Osteocyte (in vitro differentiated cells): ENCODE results near the gene RNF212B. TPM values are rescaled to one million over a fixed set of nuclear protein-coding genes. Genes with fewer than 3 reads are reported as not detected.
"Not testable (repeated sequence)": the region's sequence is repeated elsewhere in the genome, so short reads cannot be mapped to it uniquely, and the experiment has no call there.

Experiments used
- DNase-seq: peaks from one replicate; pipeline ENCODE4 v3.0.0; 2021; ENCODE audit warnings: mixed read lengths; ENCODE audit not compliant: unreplicated experiment; ENCODE audit errors: extremely low spot score
- H3K27ac Mint-ChIP-seq: one replicate; pipeline ENCODE4 v1.8.0; 2021; ENCODE audit warnings: mild to moderate bottlenecking, mixed read lengths; ENCODE audit not compliant: unreplicated experiment
- H3K27me3 Mint-ChIP-seq: one replicate; pipeline ENCODE4 v1.8.0; 2021; ENCODE audit warnings: mixed read lengths; ENCODE audit not compliant: unreplicated experiment
- H3K36me3 Mint-ChIP-seq: one replicate; pipeline ENCODE4 v1.8.0; 2021; ENCODE audit warnings: mixed read lengths; ENCODE audit not compliant: unreplicated experiment
- H3K4me1 Mint-ChIP-seq: one replicate; pipeline ENCODE4 v1.8.0; 2021; ENCODE audit warnings: mixed read lengths; ENCODE audit not compliant: unreplicated experiment
- H3K4me3 Mint-ChIP-seq: one replicate; pipeline ENCODE4 v1.8.0; 2021; ENCODE audit warnings: mild to moderate bottlenecking, moderate library complexity, mixed read lengths; ENCODE audit not compliant: unreplicated experiment
- H3K9me3 Mint-ChIP-seq: one replicate; pipeline ENCODE4 v1.8.0; 2021; ENCODE audit warnings: mixed read lengths; ENCODE audit not compliant: unreplicated experiment
- total RNA-seq: library from RNA; stranded (reverse); gene quantifications from 2 replicates; pipeline ENCODE4 v1.2.1, GENCODE V29; 2021
- TF ChIP-seq, protein P1 (sequence below): fragments of 200-600 bp; sonication (generic); IDR thresholded peaks from 2 replicates; pipeline ENCODE4 v1.5.0; 2021; ENCODE audit warnings: antibody characterized with exemption, mild to moderate bottlenecking, moderate library complexity

RNF212B gene
- total RNA-seq, 1 donor from 2014 or later = not detected

DNA sequence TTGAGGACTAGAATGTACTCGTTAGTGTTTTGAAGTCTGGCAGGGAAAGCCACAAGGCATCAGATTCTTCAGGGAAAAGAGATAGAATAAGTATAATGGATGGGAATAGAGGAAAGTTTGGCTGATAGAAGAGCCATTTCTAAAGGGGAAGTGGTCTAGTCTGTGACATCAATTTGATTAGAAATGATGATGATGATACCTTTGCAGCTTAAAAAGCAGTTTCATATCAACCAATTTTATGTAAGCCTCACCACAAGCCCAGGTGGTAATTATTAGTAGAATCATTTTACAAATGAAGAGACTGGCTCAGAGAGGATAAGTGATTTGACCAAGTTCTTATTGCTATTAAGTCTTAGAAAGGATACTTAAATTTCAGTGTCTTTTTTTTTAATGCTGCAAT, 2.9 kb downstream of the RNF212B start:
- Mint-ChIP-seq H3K9me3 (no peaks in the 10 kb centered on the region), H3K36me3 (no peaks in the 10 kb centered on the region)

DNA sequence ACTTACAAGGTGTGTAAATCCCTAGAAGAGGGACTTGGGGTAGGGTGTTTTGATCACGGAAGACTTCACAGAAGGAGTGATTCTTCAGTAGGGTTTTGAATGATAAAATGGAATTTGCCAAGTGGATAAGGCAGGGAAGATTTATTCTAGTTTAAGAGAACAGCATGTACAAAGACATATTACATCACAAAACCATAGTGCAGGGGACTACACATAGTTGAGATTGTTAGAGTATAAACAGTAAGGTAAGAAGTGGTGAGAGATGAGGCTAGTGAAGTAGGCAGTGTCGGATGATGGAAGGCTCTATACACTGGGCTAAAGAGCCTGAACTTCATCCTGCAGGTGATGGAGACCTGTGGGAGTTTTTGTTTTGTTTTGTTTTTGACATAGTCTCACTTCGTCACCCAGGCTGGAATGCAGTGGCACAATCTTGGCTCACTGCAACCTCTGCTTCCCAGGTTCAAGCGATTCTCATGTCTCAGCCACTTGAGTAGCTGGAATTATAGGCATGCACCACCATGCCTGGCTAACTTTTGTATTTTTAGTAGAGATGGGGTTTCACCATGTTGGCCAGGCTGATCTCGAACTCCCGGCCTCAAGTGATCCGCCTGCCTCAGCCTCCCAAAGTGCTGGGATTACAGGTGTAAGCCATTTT, 3.5 kb downstream of the RNF212B start:
- H3K36me3 Mint-ChIP-seq, DNase-seq, H3K27ac Mint-ChIP-seq, H3K4me1 Mint-ChIP-seq, H3K9me3 Mint-ChIP-seq, H3K4me3 Mint-ChIP-seq: not testable (repeated sequence)
- peaks cover 50% of the 10 kb centered on the region for H3K27me3 Mint-ChIP-seq

More for the DNA sequence above, 2.9 kb downstream of the RNF212B start:
- Mint-ChIP-seq H3K4me1 (peaks cover 8% of the 10 kb centered on the region), H3K27me3 (peaks cover 45% of the 10 kb centered on the region), H3K27ac (no peak overlapping the region), H3K4me3 (no peak overlapping the region)
- DNase-seq = no peak
- TF ChIP-seq, protein P1, sequence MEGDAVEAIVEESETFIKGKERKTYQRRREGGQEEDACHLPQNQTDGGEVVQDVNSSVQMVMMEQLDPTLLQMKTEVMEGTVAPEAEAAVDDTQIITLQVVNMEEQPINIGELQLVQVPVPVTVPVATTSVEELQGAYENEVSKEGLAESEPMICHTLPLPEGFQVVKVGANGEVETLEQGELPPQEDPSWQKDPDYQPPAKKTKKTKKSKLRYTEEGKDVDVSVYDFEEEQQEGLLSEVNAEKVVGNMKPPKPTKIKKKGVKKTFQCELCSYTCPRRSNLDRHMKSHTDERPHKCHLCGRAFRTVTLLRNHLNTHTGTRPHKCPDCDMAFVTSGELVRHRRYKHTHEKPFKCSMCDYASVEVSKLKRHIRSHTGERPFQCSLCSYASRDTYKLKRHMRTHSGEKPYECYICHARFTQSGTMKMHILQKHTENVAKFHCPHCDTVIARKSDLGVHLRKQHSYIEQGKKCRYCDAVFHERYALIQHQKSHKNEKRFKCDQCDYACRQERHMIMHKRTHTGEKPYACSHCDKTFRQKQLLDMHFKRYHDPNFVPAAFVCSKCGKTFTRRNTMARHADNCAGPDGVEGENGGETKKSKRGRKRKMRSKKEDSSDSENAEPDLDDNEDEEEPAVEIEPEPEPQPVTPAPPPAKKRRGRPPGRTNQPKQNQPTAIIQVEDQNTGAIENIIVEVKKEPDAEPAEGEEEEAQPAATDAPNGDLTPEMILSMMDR = no peak

DNA sequence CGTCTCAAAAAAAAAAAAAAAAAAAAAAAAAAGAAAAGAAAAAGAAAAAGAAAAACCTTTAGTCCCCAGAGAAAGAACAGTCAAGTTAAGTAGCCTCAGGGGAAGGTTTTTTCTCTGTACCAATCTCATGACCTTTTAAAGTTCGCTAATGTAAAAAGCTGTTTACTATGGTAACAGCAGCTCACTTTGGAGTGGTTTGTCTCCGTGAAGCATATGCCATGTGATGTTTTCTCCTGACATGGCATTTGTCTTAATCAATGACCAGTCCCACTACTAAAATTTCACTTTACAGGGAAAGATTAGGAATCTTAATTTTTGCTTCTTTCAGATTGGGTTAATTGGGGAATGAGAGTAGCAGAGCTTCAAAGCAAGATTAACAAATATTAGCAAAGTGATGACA, 4.3 kb downstream of the RNF212B start:
- no peaks in the 10 kb centered on the region for H3K36me3 Mint-ChIP-seq
- TF ChIP-seq, protein P1 = no peak
- H3K9me3 Mint-ChIP-seq = no peaks in the 10 kb centered on the region
- peaks cover 8% of the 10 kb centered on the region for H3K4me1 Mint-ChIP-seq
- H3K27ac Mint-ChIP-seq = no peak overlapping the region
- H3K27me3 Mint-ChIP-seq = peaks cover 52% of the 10 kb centered on the region
- H3K4me3 Mint-ChIP-seq = no peak overlapping the region
- DNase-seq = no peak

DNA sequence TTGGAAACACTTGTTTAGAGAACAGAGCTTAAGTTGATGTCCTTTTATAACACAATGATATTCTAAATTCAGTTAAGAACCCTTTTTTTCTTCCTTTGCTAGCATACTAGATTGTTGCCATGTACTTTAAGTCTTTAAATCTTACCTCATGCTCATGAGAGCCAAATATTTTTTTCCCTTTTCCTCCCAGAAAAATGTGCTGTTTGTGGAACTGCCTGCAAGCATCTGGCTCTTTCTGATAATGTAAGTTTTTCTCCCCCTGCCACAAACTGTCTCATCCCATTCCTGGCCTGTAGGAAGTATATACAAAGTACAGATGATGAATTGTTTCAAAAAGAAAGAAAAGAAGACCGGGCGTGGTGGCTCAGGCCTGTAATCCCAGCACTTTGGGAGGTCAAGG, 5.3 kb downstream of the RNF212B start:
- Mint-ChIP-seq H3K27me3 (peaks cover 44% of the 10 kb centered on the region), H3K4me1 (peaks cover under 1% of the 10 kb centered on the region), H3K9me3 (no peaks in the 10 kb centered on the region), H3K36me3 (no peaks in the 10 kb centered on the region), H3K27ac (no peak overlapping the region), H3K4me3 (no peak overlapping the region)
- TF ChIP-seq, protein P1 = no peak
- DNase-seq = no peak

DNA sequence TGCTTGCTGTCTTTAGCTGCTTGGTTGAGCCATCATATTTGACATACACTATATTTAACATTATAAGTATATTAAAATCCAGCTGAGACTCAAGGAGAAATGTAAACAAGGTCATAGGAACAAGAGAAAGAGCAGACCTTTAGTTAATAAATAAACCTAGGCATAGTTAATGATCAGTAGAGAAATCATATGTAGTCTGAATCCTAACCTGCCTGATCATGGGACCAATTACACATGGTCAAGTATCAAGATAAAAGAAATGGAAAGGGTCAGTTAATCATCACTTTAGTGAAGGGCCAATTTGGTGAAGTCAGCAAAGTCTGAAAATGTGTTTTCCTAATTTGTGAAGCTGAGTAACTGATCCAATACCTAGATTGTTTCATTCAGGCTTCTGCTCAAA, 7.5 kb downstream of the RNF212B start:
- TF ChIP-seq, protein P1 = no peak
- Mint-ChIP-seq H3K27ac (no peak overlapping the region), H3K9me3 (no peaks in the 10 kb centered on the region), H3K4me1 (no peaks in the 10 kb centered on the region), H3K4me3 (no peak overlapping the region), H3K27me3 (peaks cover 48% of the 10 kb centered on the region), H3K36me3 (no peaks in the 10 kb centered on the region)
- DNase-seq = no peak
